GM18526 (cell line): ENCODE data around the gene CCDC102A.

ENCODE experiments used
- POLR2A ChIP-seq: IDR thresholded peaks from 3 replicates; pipeline ENCODE4 v1.6.1; 2011; ENCODE audit not compliant: insufficient read length; ENCODE audit errors: extremely low read depth

Gene CCDC102A

GRCh38 chr16:57570301-57571070, 34.1 kb upstream of the CCDC102A start:
- TF ChIP-seq POLR2A, result no peak

DNA sequence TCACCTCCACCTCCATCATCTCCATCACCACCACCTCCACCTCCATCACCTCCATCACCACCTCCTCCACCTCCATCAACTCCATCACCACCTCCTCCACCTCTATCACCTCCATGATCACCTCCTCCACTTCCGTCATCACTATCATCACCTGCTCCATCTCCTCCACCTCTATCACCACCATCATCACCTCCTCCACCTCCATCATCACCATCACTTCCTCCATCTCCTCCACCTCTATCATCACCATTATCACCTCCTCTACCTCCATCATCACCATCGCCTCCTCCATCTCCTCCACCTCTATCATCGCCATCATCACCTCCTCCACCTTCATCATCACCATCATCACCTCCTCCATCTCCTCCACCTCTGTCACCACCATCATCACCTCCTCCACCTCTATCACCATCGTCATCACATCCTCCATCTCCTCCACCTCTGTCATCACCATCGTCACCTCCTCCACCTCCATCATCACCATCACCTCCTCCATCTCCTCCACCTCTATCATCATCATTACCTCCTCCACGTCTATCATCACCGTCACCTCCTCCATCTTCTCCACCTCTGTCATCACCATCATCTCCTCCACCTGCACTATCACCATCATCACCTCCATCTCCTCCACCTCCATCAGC, 33.1 kb upstream of the CCDC102A start:
- TF ChIP-seq POLR2A, result no peak

DNA sequence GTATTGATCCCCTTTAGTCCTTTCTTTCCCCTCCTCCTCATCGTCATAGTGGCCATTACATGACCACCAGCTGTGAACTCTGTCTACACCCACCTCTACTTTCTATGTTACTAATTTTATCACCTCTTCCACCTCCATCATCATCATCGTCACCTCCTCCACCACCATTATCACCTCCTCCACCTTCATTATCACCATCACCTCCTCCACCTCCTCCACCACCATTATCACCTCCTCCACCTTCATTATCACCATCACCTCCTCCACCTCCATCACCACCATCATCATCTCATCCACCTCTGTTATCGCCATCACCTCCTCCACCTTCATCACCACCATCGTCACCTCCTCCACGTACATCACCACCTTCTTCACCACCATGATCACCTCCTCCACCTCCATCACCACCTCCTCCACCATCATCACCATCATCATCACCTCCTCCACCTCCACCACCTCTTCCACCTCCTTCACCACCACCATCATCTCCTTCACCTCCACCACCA, 31.9 kb upstream of the CCDC102A start:
- no peak for TF ChIP-seq POLR2A

DNA sequence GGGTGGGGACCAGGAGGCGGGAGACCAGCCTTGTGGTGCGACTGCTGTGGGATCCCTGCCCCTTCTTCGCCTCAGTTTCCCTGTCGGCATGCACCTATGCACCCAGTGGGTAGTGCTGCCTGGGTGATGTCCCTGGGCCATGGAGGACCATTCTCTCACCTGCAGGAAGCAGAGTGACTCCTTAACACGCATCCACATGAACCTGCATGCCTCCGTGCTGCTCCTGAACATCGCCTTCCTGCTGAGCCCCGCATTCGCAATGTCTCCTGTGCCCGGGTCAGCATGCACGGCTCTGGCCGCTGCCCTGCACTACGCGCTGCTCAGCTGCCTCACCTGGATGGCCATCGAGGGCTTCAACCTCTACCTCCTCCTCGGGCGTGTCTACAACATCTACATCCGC, 31.3 kb upstream of the CCDC102A start:
- no peak for TF ChIP-seq POLR2A

DNA sequence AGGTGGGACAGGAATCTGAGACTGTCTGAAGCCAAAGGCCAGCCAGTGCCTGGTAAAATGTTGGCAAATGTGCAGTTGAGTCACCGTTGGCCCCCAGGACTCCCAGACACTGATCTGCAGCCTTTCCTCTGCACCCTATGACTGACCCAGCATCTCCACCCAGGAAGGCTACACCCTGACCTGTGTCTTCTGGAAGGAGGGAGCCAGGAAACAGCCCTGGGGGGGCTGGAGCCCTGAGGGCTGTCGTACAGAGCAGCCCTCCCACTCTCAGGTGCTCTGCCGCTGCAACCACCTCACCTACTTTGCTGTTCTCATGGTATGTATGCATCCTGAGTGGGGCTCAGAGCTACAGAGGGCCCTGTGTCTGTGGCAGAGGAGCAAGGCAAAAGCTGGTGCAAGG, 30.1 kb upstream of the CCDC102A start:
- TF ChIP-seq POLR2A, result no peak

- no peak for TF ChIP-seq POLR2A
These were observed 29.1 kb upstream of the CCDC102A start for GRCh38 chr16:57565461-57565860.

DNA sequence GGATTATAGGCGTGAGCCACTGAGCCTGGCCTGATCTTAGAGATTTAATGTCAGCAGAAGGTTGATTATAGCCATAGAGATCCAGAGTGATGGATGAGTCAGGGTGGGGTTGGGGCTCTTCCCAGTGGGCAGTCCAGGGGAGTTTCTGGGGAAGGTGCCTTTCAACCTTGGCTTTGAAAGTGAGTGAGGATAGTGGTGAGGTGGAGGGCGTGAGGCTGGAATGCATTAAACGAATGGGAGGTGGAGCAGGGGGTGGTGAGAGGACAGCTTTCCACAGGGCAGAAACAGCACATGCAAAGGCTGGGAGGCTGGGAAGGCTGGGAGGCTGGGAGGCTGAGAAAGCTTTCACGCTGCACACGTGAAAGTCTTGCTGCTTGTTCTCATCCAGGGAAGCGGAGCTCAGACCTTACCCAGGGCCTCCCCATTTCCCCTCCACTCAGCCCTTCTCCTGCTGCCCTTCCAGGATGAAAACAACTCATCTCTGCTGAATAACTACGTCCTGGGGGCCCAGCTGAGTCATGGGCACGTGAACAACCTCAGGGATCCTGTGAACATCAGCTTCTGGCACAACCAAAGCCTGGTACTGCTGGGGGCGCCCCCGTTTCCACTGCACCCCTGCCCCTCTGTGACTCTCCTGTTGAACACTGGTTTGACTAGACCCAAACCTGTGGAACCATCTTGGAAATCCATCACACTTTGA, 28.4 kb upstream of the CCDC102A start:
- TF ChIP-seq POLR2A, result no peak

DNA sequence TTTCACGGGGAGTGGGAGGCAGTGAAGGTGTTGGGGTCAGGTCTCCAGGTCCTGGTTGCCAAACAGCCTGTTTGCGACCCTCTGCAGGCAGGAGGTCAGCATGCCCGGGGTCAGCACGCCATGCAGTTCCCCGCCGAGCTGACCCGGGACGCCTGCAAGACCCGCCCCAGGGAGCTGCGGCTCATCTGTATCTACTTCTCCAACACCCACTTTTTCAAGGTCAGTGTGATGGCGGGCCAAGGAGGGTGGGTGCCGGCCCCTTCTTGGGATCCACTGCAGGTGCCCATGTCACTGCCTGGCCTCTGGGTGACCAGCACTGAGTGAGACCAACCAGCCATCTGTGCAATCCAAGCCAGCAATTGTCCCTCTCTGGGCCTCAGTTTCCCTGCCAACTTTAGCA, 27.4 kb upstream of the CCDC102A start:
- TF ChIP-seq POLR2A, result no peak

GRCh38 chr16:57563487-57563750, 27.0 kb upstream of the CCDC102A start:
- TF ChIP-seq POLR2A, result no peak

GRCh38 chr16:57562669-57563486, 26.5 kb upstream of the CCDC102A start:
- no peak for TF ChIP-seq POLR2A

DNA sequence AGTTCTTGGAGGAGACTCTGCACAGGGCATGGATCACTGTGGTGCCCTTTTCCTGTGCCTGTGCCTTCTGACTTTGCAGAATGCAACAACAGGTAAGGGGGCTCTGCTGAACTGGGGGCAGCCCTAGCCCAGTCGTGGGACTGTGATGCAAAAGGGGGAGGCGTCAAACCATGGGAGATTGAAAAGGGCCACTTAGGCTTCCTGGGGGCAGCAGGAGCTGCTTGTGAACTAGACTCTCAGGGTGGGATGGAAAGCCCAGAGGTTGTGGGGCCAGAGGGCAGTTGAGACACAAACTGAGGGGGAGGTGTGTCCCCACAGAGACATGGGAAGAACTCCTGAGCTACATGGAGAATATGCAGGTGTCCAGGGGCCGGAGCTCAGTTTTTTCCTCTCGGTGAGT, 25.7 kb upstream of the CCDC102A start:
- no peak for TF ChIP-seq POLR2A

DNA sequence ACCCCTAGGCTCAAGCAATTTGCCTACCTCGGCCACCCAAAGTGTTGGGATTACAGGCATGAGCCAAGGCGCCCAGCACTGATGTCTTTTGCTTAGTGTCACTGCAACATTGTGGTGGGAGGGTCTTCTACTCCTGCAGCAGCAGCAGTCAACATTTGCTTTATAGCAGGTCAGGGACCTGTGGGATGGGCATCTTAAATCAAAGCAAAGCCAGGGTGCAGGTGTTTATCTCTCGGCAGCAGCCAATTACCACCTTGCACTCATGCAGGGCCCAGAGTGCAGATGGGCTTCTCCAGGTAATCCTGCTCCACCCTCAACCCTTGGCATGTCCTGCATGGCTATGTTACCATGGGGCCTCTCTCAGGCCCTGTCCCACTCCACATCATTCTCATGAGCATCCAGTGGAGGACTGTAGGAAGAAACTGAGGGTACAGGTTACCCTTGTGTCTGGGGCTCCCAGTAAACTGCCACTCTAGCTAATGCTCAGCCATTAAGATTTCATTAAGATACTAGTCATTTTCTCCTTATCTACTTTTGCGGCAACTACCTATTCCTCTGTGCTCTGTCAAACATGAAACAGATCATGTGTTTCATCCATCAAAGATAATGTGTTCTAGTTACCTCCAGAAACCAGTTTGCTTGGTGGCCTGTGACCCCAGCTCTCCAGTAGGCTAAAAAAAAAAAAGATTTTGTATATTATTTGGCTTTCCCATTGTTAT, 22.9 kb upstream of the CCDC102A start:
- TF ChIP-seq POLR2A, result no peak

DNA sequence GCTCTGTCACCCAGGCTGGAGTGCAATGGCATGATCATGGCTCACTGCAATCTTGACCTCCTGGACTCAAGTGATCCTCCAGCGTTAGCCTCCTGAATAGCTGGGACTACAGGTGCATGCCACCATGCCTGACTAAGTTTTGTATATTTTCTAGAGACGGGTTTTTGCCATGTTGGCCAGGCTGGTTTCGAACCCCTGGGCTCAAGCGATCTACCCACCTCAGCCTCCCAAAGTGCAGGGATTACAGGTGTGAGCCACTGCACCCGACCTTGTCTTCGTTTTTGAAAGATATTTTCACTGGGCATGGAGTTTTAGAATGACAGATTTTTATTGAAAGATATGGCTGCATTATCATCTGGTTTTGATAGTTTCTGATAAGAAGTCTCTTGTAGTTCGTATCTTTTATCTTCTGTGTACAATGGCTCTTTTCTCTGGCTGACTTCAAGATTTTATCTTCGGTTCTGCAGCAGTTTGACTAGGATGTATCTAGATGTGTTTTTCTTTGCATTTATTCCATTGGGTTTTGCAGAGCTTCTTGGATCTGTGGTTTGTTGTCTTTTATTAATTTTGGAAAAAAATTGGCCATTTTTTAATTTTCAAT, 20.7 kb upstream of the CCDC102A start:
- TF ChIP-seq POLR2A, result no peak

- TF ChIP-seq POLR2A, result no peak
These were observed 19.5 kb upstream of the CCDC102A start for GRCh38 chr16:57555831-57556230.
